IMR-90 (cell line): ENCODE measurements around the gene PRAC1. TPM values are rescaled to one million over a fixed set of nuclear protein-coding genes. Genes with fewer than 3 reads are reported as not detected.

Experiments
- ATAC-seq: fragments of 200-7000 bp; cut with Tn5 transposase; 2 replicates; pipeline ENCODE4 v1.9.1; 2020; ENCODE audit warnings: low read depth, mild to moderate bottlenecking, moderate library complexity
- BruUV-seq: library from RNA; stranded (reverse); fragments of 400-500 nt; replicated peaks from 2 replicates; lab custom pipeline; 2021; lab: Mats Ljungman, UMichigan
- CTCF ChIA-PET: fragments of 300-600 bp; formaldehyde crosslinking; extraction: SDS; loops from one replicate; lab custom pipeline; 2021; ENCODE audit warnings: antibody characterized with exemption; lab: Yijun Ruan, JAX
- POLR2A ChIA-PET: fragments of 300-600 bp; sonication (Branson Sonifier 250); formaldehyde crosslinking; loops from one replicate; lab custom pipeline; 2022; ENCODE audit warnings: antibody characterized with exemption; ENCODE audit not compliant: unreplicated experiment; lab: Charles Lee
- DNase-seq: peaks from one replicate; pipeline ENCODE4 v3.0.0; 2013
- H2AFZ ChIP-seq: replicated peaks from 2 replicates; pipeline ENCODE3; 2013; ENCODE audit warnings: low read length, mild to moderate bottlenecking; ENCODE audit not compliant: poor library complexity
- H2AK5ac ChIP-seq: 2 replicates; pipeline ENCODE4 v1.6.1; 2013; ENCODE audit warnings: low read depth, low read length, inconsistent platforms
- H2AK9ac ChIP-seq: replicated peaks from 2 replicates; pipeline ENCODE3; 2013; ENCODE audit warnings: mild to moderate bottlenecking, low read depth, low read length, moderate library complexity; ENCODE audit not compliant: poor library complexity
- H2BK120ac ChIP-seq: 2 replicates; pipeline ENCODE4 v1.6.1; 2013; ENCODE audit warnings: low read depth, low read length, inconsistent platforms
- H2BK15ac ChIP-seq: 3 replicates; pipeline ENCODE4 v1.6.1; 2013; ENCODE audit warnings: low read depth, low read length, inconsistent platforms
- H2BK20ac ChIP-seq: 2 replicates; pipeline ENCODE4 v1.6.1; 2013; ENCODE audit warnings: low read depth, mild to moderate bottlenecking, inconsistent platforms, low read length, moderate library complexity
- H2BK5ac ChIP-seq: 2 replicates; pipeline ENCODE4 v1.6.1; 2013; ENCODE audit warnings: mild to moderate bottlenecking, low read depth, low read length, inconsistent platforms; ENCODE audit not compliant: poor library complexity, severe bottlenecking
- H3K14ac ChIP-seq: replicated peaks from 2 replicates; pipeline ENCODE4 v1.6.1; 2013; ENCODE audit warnings: low read depth, low read length, inconsistent platforms
- H3K18ac ChIP-seq: 2 replicates; pipeline ENCODE4 v1.6.1; 2013; ENCODE audit warnings: low read depth, low read length, control low read depth
- H3K23ac ChIP-seq: 2 replicates; pipeline ENCODE4 v1.6.1; 2013; ENCODE audit warnings: low read depth, low read length, inconsistent platforms
- H3K27ac ChIP-seq: 2 replicates; pipeline ENCODE4 v1.5.1; 2013; ENCODE audit warnings: mild to moderate bottlenecking, control low read depth, low read length; ENCODE audit not compliant: insufficient read depth
- H3K27me3 ChIP-seq: 2 replicates; pipeline ENCODE4 v1.6.1; 2013; ENCODE audit warnings: low read length; ENCODE audit not compliant: control insufficient read depth, insufficient read depth
- H3K36me3 ChIP-seq: 2 replicates; pipeline ENCODE4 v1.6.1; 2013; ENCODE audit warnings: low read length, mixed read lengths; ENCODE audit not compliant: control insufficient read depth, insufficient read depth
- H3K4ac ChIP-seq: 2 replicates; pipeline ENCODE4 v1.6.1; 2013; ENCODE audit warnings: low read depth, low read length, inconsistent platforms
- H3K4me1 ChIP-seq: 2 replicates; pipeline ENCODE4 v1.6.1; 2013; ENCODE audit warnings: low read length, mixed read lengths; ENCODE audit not compliant: control insufficient read depth, insufficient read depth
- H3K4me2 ChIP-seq: 2 replicates; pipeline ENCODE4 v1.6.1; 2013; ENCODE audit warnings: low read depth, mild to moderate bottlenecking, control low read depth, low read length, moderate library complexity
- H3K4me3 ChIP-seq: 2 replicates; pipeline ENCODE4 v1.5.1; 2013; ENCODE audit warnings: low read depth, mild to moderate bottlenecking, control low read depth, low read length, moderate library complexity; ENCODE audit not compliant: insufficient read depth
- H3K56ac ChIP-seq: 2 replicates; pipeline ENCODE4 v1.6.1; 2013; ENCODE audit warnings: low read length, inconsistent platforms; ENCODE audit not compliant: insufficient read depth; ENCODE audit errors: extremely low read depth
- H3K79me1 ChIP-seq, 2 experiments: 2 replicates each; pipeline ENCODE4 v1.6.1; 2013; ENCODE audit warnings: low read length in 2 of 2, inconsistent platforms in 1 of 2, low read depth in 1 of 2
- H3K9ac ChIP-seq: 2 replicates; pipeline ENCODE4 v1.6.1; 2013; ENCODE audit warnings: low read depth, low read length, control low read depth
- H3K9me1 ChIP-seq: 2 replicates; pipeline ENCODE4 v1.6.1; 2013; ENCODE audit warnings: low read length, inconsistent platforms; ENCODE audit not compliant: insufficient read depth
- H3K9me3 ChIP-seq: 2 replicates; pipeline ENCODE4 v1.6.1; 2013; ENCODE audit warnings: low read length; ENCODE audit not compliant: control insufficient read depth, insufficient read depth
- H4K20me1 ChIP-seq: 2 replicates; pipeline ENCODE4 v1.6.1; 2013; ENCODE audit warnings: low read length, inconsistent platforms; ENCODE audit not compliant: insufficient read depth
- H4K5ac ChIP-seq: 2 replicates; pipeline ENCODE4 v1.6.1; 2013; ENCODE audit warnings: mild to moderate bottlenecking, low read depth, low read length, control low read depth
- H4K8ac ChIP-seq, 2 experiments: 2 replicates each; pipeline ENCODE4 v1.6.1; 2013; ENCODE audit warnings: low read depth in 2 of 2, low read length in 2 of 2, control low read depth in 1 of 2, inconsistent platforms in 1 of 2
- H4K91ac ChIP-seq: 2 replicates; pipeline ENCODE4 v1.6.1; 2013; ENCODE audit warnings: low read depth, low read length, inconsistent platforms; ENCODE audit not compliant: insufficient read depth
- CEBPB ChIP-seq: IDR thresholded peaks from 2 replicates; pipeline ENCODE4 v1.6.1; 2012; ENCODE audit warnings: low read depth, low read length, improper control_type of control experiment
- FOS ChIP-seq: fragments of 150-350 bp; IDR thresholded peaks from 2 replicates; pipeline ENCODE4 v1.6.1; 2016; ENCODE audit warnings: low read depth, low read length
- MAFK ChIP-seq: IDR thresholded peaks from 2 replicates; pipeline ENCODE4 v1.6.1; 2012; ENCODE audit warnings: low read depth, low read length, improper control_type of control experiment
- POLR2A ChIP-seq: IDR thresholded peaks from 2 replicates; pipeline ENCODE4 v1.6.1; 2012; ENCODE audit warnings: mild to moderate bottlenecking, low read depth, low read length
- RFX5 ChIP-seq: IDR thresholded peaks from 2 replicates; pipeline ENCODE4 v1.8.0; 2012; ENCODE audit warnings: low read depth, mild to moderate bottlenecking, low read length, moderate library complexity
- SMC3 ChIP-seq: fragments of 150-350 bp; IDR thresholded peaks from 2 replicates; pipeline ENCODE4 v1.6.1; 2016; ENCODE audit warnings: low read depth, mild to moderate bottlenecking, antibody characterized with exemption, low read length, moderate library complexity
- WGBS, 2 experiments: methylation state at CpG; one replicate each; pipeline versions ENCODE4 v1.1.5 to v1.1.7; 2013; ENCODE audit warnings: missing lambda C conversion rate in 2 of 2; ENCODE audit not compliant: insufficient read length in 1 of 2; ENCODE audit errors: extremely low coverage in 2 of 2; 5-methylcytosine and 5-hydroxymethylcytosine counted together
- dilution Hi-C: fragments of 300-500 bp; cut with HindIII; formaldehyde crosslinking; loops from one replicate; pipeline ENCODE4 v1.14.3; 2018; ENCODE audit warnings: low sequenced_read_pairs; ENCODE audit not compliant: unreplicated experiment
- in situ Hi-C: fragments of 300-500 bp; cut with MboI; formaldehyde crosslinking; loops from 3 replicates; pipeline ENCODE4 v1.14.3; 2019; ENCODE audit warnings: low sequenced_read_pairs, inconsistent platforms, mixed read lengths
- intact Hi-C: fragments of 100-400 bp; cut with micrococcal nuclease; formaldehyde crosslinking; loops from 2 replicates; pipeline ENCODE4 v1.10.0; 2022
- polyA plus RNA-seq, 3 experiments: library from polyadenylated mRNA; depleted of rRNA; stranded (reverse); fragments of >200 nt; gene quantifications; 2 replicates each; pipeline ENCODE4 v1.2.3, GENCODE V29; 2012; ENCODE audit warnings: low replicate concordance in 1 of 3
- total RNA-seq: library from RNA; depleted of rRNA; stranded (reverse); fragments of >200 nt; gene quantifications from 2 replicates; pipeline ENCODE4 v1.2.3, GENCODE V29; 2012
- TF ChIP-seq, protein P1 (sequence below): fragments of 150-350 bp; IDR thresholded peaks from 2 replicates; pipeline ENCODE4 v1.6.1; 2016; ENCODE audit warnings: low read depth, mild to moderate bottlenecking, low read length, moderate library complexity, borderline replicate concordance

Gene PRAC1
- total and polyA plus RNA-seq, 2 of the 4 experiments (the other 2 are of a cell fraction) = not detected

DNA sequence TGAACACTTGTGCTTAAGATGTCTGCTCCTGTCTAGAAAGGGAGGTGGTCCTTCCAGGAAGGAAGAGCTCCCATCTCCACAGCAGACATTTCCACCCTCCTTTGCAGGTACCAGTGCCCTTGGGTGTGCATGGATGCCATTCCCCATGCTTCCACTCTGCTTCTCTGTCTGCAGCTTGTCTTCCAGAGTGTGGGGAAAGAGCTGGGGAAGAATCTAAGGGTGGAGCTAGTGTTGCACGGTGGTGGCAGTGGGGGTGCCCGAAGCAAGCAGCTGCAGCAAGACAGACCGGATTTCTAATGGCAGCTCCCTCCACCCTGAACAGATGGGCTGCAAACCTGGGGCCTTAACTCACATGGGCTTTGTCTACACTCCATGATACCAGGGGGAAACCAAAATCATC lies 28.9 kb upstream of the PRAC1 start:
- no peak for DNase-seq
- Histone ChIP-seq H3K36me3 (no peaks in the 10 kb centered on the region), H2BK20ac (no peak overlapping the region), H2AK9ac (no peak overlapping the region), H3K18ac (no peak overlapping the region), H4K5ac (no peak overlapping the region), H4K8ac (no peak overlapping the region), H3K9me1 (peaks cover 6% of the 10 kb centered on the region; the same call in 1 of the 2 replicates), H3K79me1 (no peaks in the 10 kb centered on the region), H3K23ac (no peak overlapping the region), H3K14ac (no peak overlapping the region), H3K56ac (no peak overlapping the region), H3K27me3 (peaks cover 95% of the 10 kb centered on the region), H4K91ac (no peak overlapping the region), H2BK5ac (no peak overlapping the region), H2AK5ac (no peak overlapping the region), H3K4me1 (no peaks in the 10 kb centered on the region), H4K20me1 (peaks cover 23% of the 10 kb centered on the region; the same call in 1 of the 2 replicates), H3K4ac (no peak overlapping the region), H3K4me3 (no peak overlapping the region), H3K9me3 (peaks cover 13% of the 10 kb centered on the region), H2AFZ (no peak overlapping the region), H2BK120ac (no peak overlapping the region), H2BK15ac (no peak overlapping the region), H3K27ac (no peak overlapping the region), H3K4me2 (no peak overlapping the region), H3K9ac (no peak overlapping the region)
- ChIA-PET CTCF (interaction anchor here (0.6 to 0.8 kb wide), 2 partner anchors 40 to 42 kb away, joined by 3 to 7 read pairs; no protein-coding TSS in a partner anchor), POLR2A (no interaction called here)
- TF ChIP-seq FOS (no peak), CEBPB (no peak), SMC3 (no peak), POLR2A (no peak), MAFK (no peak), RFX5 (no peak)
- TF ChIP-seq, protein P1, sequence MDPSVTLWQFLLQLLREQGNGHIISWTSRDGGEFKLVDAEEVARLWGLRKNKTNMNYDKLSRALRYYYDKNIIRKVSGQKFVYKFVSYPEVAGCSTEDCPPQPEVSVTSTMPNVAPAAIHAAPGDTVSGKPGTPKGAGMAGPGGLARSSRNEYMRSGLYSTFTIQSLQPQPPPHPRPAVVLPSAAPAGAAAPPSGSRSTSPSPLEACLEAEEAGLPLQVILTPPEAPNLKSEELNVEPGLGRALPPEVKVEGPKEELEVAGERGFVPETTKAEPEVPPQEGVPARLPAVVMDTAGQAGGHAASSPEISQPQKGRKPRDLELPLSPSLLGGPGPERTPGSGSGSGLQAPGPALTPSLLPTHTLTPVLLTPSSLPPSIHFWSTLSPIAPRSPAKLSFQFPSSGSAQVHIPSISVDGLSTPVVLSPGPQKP = no peak
- no peak for ATAC-seq
- WGBS, 2 experiments = no CpG with 5 or more reads among the region's 3 CpGs
- intact Hi-C loops = no loop called here
- no TSS peak for BruUV-seq
- in situ Hi-C loops = loop anchor here (25.0 kb wide), 1 partner anchor 364 kb away; no protein-coding TSS in a partner anchor
- dilution Hi-C loops = no loop called here
